ENCODE results near the gene MYBPHL.

Gene MYBPHL

DNA sequence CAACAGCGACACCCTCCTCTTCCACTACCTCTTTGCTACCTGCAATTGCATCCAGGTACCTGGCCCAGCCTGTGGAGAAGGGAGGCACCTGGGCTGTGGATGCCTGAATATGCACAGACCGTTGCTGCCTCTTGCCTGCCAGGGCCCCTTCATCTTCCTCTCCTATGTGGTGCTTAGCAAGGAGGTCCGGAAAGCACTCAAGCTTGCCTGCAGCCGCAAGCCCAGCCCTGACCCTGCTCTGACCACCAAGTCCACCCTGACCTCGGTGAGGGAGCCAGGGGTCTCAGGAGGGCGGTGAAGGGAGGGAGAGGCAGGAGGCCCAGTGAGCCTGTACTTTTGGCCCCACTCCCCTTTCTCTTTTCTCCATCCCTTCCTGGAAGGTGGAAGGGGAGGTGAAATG, 35.4 kb downstream of the MYBPHL start:
- no peak for DNase-seq (ENCODE audit: low spot score)
- in situ Hi-C loops (cut with MboI; ENCODE audit: low sequenced_read_pairs, unreplicated experiment): no loop called here
- TF ChIP-seq, protein P1, sequence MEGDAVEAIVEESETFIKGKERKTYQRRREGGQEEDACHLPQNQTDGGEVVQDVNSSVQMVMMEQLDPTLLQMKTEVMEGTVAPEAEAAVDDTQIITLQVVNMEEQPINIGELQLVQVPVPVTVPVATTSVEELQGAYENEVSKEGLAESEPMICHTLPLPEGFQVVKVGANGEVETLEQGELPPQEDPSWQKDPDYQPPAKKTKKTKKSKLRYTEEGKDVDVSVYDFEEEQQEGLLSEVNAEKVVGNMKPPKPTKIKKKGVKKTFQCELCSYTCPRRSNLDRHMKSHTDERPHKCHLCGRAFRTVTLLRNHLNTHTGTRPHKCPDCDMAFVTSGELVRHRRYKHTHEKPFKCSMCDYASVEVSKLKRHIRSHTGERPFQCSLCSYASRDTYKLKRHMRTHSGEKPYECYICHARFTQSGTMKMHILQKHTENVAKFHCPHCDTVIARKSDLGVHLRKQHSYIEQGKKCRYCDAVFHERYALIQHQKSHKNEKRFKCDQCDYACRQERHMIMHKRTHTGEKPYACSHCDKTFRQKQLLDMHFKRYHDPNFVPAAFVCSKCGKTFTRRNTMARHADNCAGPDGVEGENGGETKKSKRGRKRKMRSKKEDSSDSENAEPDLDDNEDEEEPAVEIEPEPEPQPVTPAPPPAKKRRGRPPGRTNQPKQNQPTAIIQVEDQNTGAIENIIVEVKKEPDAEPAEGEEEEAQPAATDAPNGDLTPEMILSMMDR (IDR thresholded peaks at IDR 0.05; ENCODE audit: borderline replicate concordance, control extremely low read depth, extremely low read depth, insufficient read depth, missing control alignments): no peak

DNA sequence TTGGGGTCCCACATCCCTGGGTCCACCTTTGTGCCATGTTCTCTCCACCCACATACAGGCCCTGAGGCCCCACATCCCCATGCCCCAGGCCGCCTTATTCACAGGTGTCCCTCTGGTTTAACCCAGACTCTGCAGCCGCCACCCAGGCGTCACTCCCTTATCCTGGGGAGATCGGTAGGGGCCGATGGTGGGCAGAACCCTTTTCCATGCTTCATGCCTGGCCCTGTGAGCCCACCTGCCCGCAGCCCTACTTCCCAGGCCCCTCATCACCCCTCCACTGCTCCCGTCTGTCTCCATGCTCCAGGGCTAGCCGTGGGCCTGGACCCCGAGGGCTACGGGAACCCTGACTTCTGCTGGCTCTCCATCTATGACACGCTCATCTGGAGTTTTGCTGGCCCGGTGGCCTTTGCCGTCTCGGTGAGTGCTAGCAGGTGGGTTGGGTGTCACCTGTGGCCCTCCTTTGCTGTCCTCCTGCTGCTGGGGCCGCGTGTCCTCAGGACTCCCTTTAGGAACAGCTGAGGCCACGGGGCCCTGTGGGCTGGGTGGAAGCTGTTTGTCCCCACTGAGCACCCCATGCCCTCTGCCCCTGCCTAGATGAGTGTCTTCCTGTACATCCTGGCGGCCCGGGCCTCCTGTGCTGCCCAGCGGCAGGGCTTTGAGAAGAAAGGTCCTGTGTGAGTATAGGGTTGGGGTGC, 36.0 kb downstream of the MYBPHL start:
- in situ Hi-C loops (cut with MboI; ENCODE audit: low sequenced_read_pairs, unreplicated experiment): no loop called here

DNA sequence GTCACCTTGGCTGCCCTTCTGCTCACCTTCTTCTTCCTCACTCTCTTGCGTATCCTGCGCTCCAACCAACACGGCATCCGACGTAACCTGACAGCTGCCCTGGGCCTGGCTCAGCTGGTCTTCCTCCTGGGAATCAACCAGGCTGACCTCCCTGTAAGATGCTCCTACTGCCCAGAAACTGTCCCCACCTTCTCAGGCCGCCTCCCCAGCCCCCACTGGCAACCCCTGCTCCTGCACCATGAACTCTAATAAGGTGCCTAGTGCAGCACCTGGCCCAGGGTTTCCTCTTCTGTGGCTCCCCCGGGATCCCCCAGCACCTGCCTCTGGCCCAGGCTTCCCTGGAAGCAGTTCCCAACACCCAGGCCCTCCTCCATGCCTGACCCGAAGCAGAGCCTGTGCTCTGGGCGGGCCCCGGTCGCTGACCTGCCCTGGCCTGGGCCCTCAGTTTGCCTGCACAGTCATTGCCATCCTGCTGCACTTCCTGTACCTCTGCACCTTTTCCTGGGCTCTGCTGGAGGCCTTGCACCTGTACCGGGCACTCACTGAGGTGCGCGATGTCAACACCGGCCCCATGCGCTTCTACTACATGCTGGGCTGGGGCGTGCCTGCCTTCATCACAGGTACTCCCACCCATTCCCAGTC, 36.7 kb downstream of the MYBPHL start:
- in situ Hi-C loops (cut with MboI; ENCODE audit: low sequenced_read_pairs, unreplicated experiment): no loop called here
- TF ChIP-seq, protein P1 (IDR thresholded peaks at IDR 0.05; ENCODE audit: borderline replicate concordance, control extremely low read depth, extremely low read depth, insufficient read depth, missing control alignments): no peak
- DNase-seq (ENCODE audit: low spot score): no peak

More for the DNA sequence above, 36.0 kb downstream of the MYBPHL start:
- TF ChIP-seq, protein P1 (IDR thresholded peaks at IDR 0.05; ENCODE audit: borderline replicate concordance, control extremely low read depth, extremely low read depth, insufficient read depth, missing control alignments): no peak
- no peak for DNase-seq (ENCODE audit: low spot score)

DNA sequence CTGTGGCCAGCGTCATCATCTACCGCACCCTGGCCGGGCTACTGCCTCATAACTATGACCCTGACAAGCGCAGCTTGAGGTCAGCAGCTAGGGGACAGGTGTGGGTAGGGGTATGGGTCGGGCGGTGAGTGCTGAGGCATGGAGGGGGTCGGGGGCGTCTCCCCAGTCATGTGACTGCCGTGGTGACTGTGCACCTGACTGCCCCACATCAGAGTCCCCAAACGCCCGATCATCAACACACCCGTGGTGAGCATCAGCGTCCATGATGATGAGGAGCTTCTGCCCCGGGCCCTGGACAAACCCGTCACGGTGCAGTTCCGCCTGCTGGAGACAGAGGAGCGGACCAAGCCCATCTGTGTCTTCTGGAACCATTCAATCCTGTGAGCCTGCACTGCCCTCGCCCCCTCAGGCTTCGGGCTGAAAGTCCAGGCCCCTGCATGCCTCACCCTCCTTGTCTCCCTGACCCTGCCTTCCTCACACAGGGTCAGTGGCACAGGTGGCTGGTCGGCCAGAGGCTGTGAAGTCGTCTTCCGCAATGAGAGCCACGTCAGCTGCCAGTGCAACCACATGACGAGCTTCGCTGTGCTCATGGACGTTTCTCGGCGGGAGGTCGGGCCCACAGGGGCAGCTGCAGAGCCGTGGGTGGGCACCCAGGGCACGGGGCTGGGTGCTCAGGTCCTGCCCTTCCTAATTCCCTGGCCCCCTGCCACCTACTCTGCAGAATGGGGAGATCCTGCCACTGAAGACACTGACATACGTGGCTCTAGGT, 37.4 kb downstream of the MYBPHL start:
- DNase-seq (ENCODE audit: low spot score): no peak
- in situ Hi-C loops (cut with MboI; ENCODE audit: low sequenced_read_pairs, unreplicated experiment): no loop called here
- TF ChIP-seq, protein P1 (IDR thresholded peaks at IDR 0.05; ENCODE audit: borderline replicate concordance, control extremely low read depth, extremely low read depth, insufficient read depth, missing control alignments): no peak

DNA sequence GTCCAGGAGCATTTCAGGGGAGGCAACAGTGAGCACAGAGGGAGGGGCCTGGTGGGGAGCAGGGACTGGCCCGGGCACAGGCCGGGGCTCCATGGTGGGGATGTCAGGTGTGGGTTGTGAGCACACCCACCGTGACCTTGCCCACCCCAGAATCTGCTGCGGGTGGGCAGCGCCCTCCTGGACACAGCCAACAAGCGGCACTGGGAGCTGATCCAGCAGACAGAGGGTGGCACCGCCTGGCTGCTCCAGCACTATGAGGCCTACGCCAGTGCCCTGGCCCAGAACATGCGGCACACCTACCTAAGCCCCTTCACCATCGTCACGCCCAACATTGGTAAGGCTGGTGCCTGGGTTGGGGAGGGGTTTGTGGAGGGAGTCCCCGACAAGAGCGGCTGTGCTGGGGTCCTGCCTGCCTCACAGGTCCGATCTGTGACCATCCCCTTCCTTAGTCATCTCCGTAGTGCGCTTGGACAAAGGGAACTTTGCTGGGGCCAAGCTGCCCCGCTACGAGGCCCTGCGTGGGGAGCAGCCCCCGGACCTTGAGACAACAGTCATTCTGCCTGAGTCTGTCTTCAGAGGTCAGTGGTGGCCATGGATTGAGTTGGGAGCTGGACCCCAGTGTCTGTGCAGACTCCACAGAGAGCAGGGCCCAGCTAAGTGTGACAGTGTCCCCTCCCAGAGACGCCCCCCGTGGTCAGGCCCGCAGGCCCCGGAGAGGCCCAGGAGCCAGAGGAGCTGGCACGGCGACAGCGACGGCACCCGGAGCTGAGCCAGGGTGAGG, 38.2 kb downstream of the MYBPHL start:
- no peak for DNase-seq (ENCODE audit: low spot score)
- in situ Hi-C loops (cut with MboI; ENCODE audit: low sequenced_read_pairs, unreplicated experiment): no loop called here
- TF ChIP-seq, protein P1 (IDR thresholded peaks at IDR 0.05; ENCODE audit: borderline replicate concordance, control extremely low read depth, extremely low read depth, insufficient read depth, missing control alignments): no peak

DNA sequence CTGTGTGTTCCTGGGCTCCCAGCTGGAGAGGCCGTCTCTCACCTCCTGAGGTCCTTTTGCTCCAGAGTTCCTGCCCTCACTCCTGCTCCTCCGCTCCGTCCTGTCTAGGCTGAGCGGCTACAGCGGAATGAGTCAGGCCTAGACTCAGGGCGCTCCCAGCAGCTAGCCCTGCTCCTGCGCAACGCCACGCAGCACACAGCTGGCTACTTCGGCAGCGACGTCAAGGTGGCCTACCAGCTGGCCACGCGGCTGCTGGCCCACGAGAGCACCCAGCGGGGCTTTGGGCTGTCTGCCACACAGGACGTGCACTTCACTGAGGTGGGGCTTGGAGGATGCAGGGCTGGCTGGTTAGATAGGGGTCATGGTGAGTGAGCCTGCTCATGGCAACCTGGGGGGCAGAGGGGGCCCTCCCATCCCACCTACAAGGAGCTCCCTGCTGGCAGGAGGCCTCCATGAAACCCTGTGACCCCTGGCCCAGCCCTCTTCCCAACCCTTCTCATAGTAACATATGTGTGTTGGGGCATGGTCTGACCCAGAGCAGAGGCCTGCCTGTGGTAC, 39.0 kb downstream of the MYBPHL start:
- no peak for DNase-seq (ENCODE audit: low spot score)
- TF ChIP-seq, protein P1 (IDR thresholded peaks at IDR 0.05; ENCODE audit: borderline replicate concordance, control extremely low read depth, extremely low read depth, insufficient read depth, missing control alignments): no peak
- in situ Hi-C loops (cut with MboI; ENCODE audit: low sequenced_read_pairs, unreplicated experiment): no loop called here

All from GM13976 (cell line).